Measurements from ENCODE around the gene KCNA4.

Gene KCNA4

DNA sequence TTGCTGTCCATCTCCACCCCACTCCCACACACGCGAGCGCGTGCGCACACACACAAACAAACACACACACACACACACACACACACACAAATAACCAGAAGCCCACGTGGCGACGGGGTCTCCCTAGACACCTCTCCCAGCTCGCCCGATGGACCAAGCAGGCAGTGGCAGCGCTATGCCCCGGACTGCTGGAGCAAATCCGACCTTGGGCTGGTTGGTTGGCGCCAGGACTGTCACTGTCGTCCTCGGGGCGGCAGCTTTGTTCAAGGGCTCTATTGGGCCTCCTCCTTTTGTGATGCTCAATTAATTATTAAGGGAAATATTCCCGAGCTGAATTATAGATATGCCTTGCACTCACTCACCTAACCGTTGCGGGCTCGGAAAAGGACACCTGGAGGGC, 1.7 kb upstream of the KCNA4 start:
- peaks cover 51% of the 10 kb centered on the region for H3K27me3 ChIP-seq (ENCODE audit: insufficient read depth, low read length)

GRCh38 chr11:30017445-30017895, 640 bp upstream of the KCNA4 start:
- no peaks in the 10 kb centered on the region for H3K9me3 ChIP-seq (ENCODE audit: low read length)
- no peaks in the 10 kb centered on the region for H3K4me1 ChIP-seq (ENCODE audit: insufficient read depth, low read length)
- no peaks in the 10 kb centered on the region for H3K36me3 ChIP-seq (ENCODE audit: insufficient read depth, low read length)
- peaks cover 56% of the 10 kb centered on the region for H3K27me3 ChIP-seq (ENCODE audit: insufficient read depth, low read length)
- H2AFZ ChIP-seq (ENCODE audit: low read depth, low read length): no peak overlapping the region
- H3K4me3 ChIP-seq (ENCODE audit: low read length): no peak overlapping the region

More for the DNA sequence above, 1.7 kb upstream of the KCNA4 start:
- Histone ChIP-seq H3K9me3 (ENCODE audit: low read length) (no peaks in the 10 kb centered on the region), H3K4me1 (ENCODE audit: insufficient read depth, low read length) (no peaks in the 10 kb centered on the region), H3K4me3 (ENCODE audit: low read length) (no peak overlapping the region), H2AFZ (ENCODE audit: low read depth, low read length) (no peak overlapping the region), H3K36me3 (ENCODE audit: insufficient read depth, low read length) (no peaks in the 10 kb centered on the region)

DNA sequence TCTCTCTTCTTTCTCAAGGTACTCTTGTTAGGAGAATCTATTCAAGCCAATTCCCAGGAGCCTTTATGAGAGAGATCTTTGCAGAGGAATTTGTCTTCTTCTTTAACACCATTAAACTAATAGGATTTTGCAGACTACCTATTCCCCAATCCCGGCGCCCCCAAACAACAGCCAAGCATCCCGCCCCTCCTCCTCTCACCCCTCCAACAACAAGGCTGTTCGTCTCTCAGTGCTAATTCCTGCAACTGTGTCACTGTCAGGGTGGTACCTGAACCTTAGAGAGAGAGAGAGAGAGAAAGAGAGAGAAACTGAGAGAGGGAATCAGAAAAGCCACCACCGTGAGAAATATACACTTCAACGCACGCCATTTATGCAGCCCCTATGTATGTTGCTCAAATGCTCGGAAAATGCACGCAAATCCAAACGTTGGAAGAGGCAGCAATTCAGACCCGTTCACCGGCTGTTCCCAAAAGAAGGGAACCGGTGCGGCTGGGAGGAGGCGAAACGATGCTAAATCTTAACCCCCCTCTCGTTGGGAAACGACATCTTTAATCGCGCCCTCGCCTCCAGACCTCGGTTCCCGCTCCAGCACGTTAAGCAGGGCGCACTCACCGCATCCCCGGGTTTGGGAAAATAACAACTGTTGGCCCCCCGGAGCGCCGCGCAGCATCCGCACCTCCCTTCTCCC, 961 bp downstream of the KCNA4 start:
- H3K9me3 ChIP-seq (ENCODE audit: low read length): no peaks in the 10 kb centered on the region
- peaks cover 59% of the 10 kb centered on the region for H3K27me3 ChIP-seq (ENCODE audit: insufficient read depth, low read length)
- H2AFZ ChIP-seq (ENCODE audit: low read depth, low read length): no peak overlapping the region
- H3K4me1 ChIP-seq (ENCODE audit: insufficient read depth, low read length): no peaks in the 10 kb centered on the region
- H3K36me3 ChIP-seq (ENCODE audit: insufficient read depth, low read length): no peaks in the 10 kb centered on the region
- H3K4me3 ChIP-seq (ENCODE audit: low read length): no peak overlapping the region

- Histone ChIP-seq H3K27me3 (ENCODE audit: insufficient read depth, low read length) (peaks cover 40% of the 10 kb centered on the region), H3K9me3 (ENCODE audit: low read length) (no peaks in the 10 kb centered on the region), H3K4me1 (ENCODE audit: insufficient read depth, low read length) (no peaks in the 10 kb centered on the region)
Observed at GRCh38 chr11:30012346-30012745, 4.5 kb downstream of the KCNA4 start.

DNA sequence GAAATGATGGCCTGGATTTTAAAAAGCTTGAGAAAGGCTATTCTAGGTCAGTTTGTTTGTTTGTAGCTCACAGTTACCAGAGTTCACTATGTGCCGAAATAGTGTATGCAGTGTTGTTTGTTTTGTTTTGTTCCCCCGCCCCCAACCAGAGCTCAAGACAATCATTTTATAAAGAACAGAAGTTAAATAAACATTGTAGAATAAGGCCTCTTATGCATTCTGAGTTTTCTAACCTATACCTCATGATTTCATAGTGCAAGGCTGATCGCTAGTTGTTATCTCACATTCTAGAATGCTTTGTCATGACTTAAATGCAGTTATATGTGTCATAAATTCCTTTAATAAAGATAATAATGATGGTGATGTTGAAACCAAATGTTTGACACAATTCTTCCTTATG, 7.8 kb downstream of the KCNA4 start:
- Histone ChIP-seq H2AFZ (ENCODE audit: low read depth, low read length) (no peak overlapping the region), H3K4me3 (ENCODE audit: low read length) (no peak overlapping the region), H3K9me3 (ENCODE audit: low read length) (no peaks in the 10 kb centered on the region), H3K27me3 (ENCODE audit: insufficient read depth, low read length) (peaks cover 9% of the 10 kb centered on the region), H3K4me1 (ENCODE audit: insufficient read depth, low read length) (no peaks in the 10 kb centered on the region), H3K36me3 (ENCODE audit: insufficient read depth, low read length) (no peaks in the 10 kb centered on the region)

More at GRCh38 chr11:30012346-30012745, 4.5 kb downstream of the KCNA4 start:
- Histone ChIP-seq H2AFZ (ENCODE audit: low read depth, low read length) (no peak overlapping the region), H3K36me3 (ENCODE audit: insufficient read depth, low read length) (no peaks in the 10 kb centered on the region), H3K4me3 (ENCODE audit: low read length) (no peak overlapping the region)

DNA sequence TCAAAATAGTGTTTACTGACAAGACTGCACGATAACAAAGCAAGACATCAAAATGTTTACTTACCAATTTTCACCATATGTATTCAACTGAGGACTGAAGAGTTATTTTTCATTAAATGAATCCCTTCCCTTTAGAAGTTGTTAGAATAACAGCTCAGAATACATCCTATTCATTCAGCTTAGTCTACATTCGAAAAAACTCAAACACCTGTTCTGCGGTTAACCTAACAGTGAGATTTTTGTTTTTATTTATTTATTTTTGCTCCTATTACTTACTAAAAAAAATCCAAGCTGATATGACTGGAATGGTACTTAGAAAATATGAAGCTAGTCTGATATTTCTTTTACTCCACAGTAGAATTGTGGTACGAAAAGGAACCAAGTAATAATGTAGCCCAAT, 10.0 kb downstream of the KCNA4 start:
- Histone ChIP-seq H3K4me1 (ENCODE audit: insufficient read depth, low read length) (no peaks in the 10 kb centered on the region), H3K36me3 (ENCODE audit: insufficient read depth, low read length) (no peaks in the 10 kb centered on the region), H3K27me3 (ENCODE audit: insufficient read depth, low read length) (no peaks in the 10 kb centered on the region), H2AFZ (ENCODE audit: low read depth, low read length) (no peak overlapping the region), H3K9me3 (ENCODE audit: low read length) (no peaks in the 10 kb centered on the region), H3K4me3 (ENCODE audit: low read length) (no peak overlapping the region)

- Histone ChIP-seq H3K9me3 (ENCODE audit: low read length) (no peaks in the 10 kb centered on the region), H3K27me3 (ENCODE audit: insufficient read depth, low read length) (no peaks in the 10 kb centered on the region), H2AFZ (ENCODE audit: low read depth, low read length) (no peak overlapping the region), H3K4me3 (ENCODE audit: low read length) (no peak overlapping the region), H3K4me1 (ENCODE audit: insufficient read depth, low read length) (no peaks in the 10 kb centered on the region), H3K36me3 (ENCODE audit: insufficient read depth, low read length) (no peaks in the 10 kb centered on the region)
Observed at GRCh38 chr11:30002157-30002785, 14.6 kb downstream of the KCNA4 start.

- Histone ChIP-seq H3K27me3 (ENCODE audit: insufficient read depth, low read length) (no peaks in the 10 kb centered on the region), H3K9me3 (ENCODE audit: low read length) (no peaks in the 10 kb centered on the region), H3K4me1 (ENCODE audit: insufficient read depth, low read length) (no peaks in the 10 kb centered on the region), H2AFZ (ENCODE audit: low read depth, low read length) (no peak overlapping the region), H3K36me3 (ENCODE audit: insufficient read depth, low read length) (no peaks in the 10 kb centered on the region), H3K4me3 (ENCODE audit: low read length) (no peak overlapping the region)
Observed at GRCh38 chr11:30000986-30001750, 15.7 kb downstream of the KCNA4 start.

GRCh38 chr11:29996016-29996415, 20.8 kb downstream of the KCNA4 start:
- no peaks in the 10 kb centered on the region for H3K9me3 ChIP-seq (ENCODE audit: low read length)
- H3K4me1 ChIP-seq (ENCODE audit: insufficient read depth, low read length): no peaks in the 10 kb centered on the region
- no peaks in the 10 kb centered on the region for H3K36me3 ChIP-seq (ENCODE audit: insufficient read depth, low read length)
- H3K4me3 ChIP-seq (ENCODE audit: low read length): no peak overlapping the region
- no peak overlapping the region for H2AFZ ChIP-seq (ENCODE audit: low read depth, low read length)
- no peaks in the 10 kb centered on the region for H3K27me3 ChIP-seq (ENCODE audit: insufficient read depth, low read length)

GRCh38 chr11:29989174-29989970, 27.5 kb downstream of the KCNA4 start:
- Histone ChIP-seq H3K4me3 (ENCODE audit: low read length) (no peak overlapping the region), H3K9me3 (ENCODE audit: low read length) (no peaks in the 10 kb centered on the region), H2AFZ (ENCODE audit: low read depth, low read length) (no peak overlapping the region), H3K27me3 (ENCODE audit: insufficient read depth, low read length) (no peaks in the 10 kb centered on the region), H3K36me3 (ENCODE audit: insufficient read depth, low read length) (no peaks in the 10 kb centered on the region), H3K4me1 (ENCODE audit: insufficient read depth, low read length) (no peaks in the 10 kb centered on the region)

DNA sequence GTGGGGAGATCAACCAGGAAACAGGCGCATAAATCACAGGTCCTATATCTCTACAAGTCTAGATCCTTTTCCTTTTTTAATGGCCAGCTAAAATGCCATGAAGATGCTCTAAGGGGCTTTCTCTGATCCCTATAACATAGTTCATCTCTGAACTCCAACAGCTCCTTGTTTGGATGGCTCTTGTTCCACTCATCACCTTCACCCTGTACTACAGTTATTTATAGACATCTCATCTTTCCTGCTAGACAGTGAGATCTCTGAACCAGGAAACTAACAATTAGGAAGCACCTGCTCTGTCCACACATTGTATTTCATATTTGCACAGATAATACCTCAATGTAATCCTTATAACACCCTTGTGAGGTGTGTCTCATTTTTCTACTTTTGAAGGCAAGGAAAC, 31.6 kb downstream of the KCNA4 start:
- Histone ChIP-seq H3K4me3 (ENCODE audit: low read length) (no peak overlapping the region), H3K36me3 (ENCODE audit: insufficient read depth, low read length) (no peaks in the 10 kb centered on the region), H3K9me3 (ENCODE audit: low read length) (no peaks in the 10 kb centered on the region), H3K27me3 (ENCODE audit: insufficient read depth, low read length) (no peaks in the 10 kb centered on the region), H3K4me1 (ENCODE audit: insufficient read depth, low read length) (no peaks in the 10 kb centered on the region), H2AFZ (ENCODE audit: low read depth, low read length) (no peak overlapping the region)

- Histone ChIP-seq H3K4me3 (ENCODE audit: low read length) (no peak overlapping the region), H3K36me3 (ENCODE audit: insufficient read depth, low read length) (no peaks in the 10 kb centered on the region), H3K4me1 (ENCODE audit: insufficient read depth, low read length) (no peaks in the 10 kb centered on the region), H3K9me3 (ENCODE audit: low read length) (no peaks in the 10 kb centered on the region), H3K27me3 (ENCODE audit: insufficient read depth, low read length) (no peaks in the 10 kb centered on the region), H2AFZ (ENCODE audit: low read depth, low read length) (no peak overlapping the region)
Observed at GRCh38 chr11:29984544-29984943, 32.3 kb downstream of the KCNA4 start.

DNA sequence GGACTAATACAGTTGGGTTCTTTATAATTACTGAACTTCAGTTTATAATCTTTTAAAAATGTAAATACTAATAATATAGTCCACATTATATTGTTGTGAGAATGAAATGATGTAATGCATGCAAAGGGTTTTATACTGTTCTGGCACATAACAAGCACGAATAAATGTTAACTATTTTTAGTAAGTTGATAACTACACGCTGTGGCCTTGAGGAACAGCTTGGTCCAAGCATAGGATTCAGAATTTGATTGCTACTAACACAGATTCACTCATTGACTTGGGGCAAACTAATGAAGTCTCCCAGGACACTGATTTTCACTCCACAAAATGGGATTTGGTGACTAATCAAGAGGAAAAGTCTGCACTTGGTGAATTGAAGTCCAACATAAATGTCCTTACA, 38.3 kb downstream of the KCNA4 start:
- H3K4me3 ChIP-seq (ENCODE audit: low read length): no peak overlapping the region
- H3K27me3 ChIP-seq (ENCODE audit: insufficient read depth, low read length): no peaks in the 10 kb centered on the region
- H3K9me3 ChIP-seq (ENCODE audit: low read length): no peaks in the 10 kb centered on the region
- H3K4me1 ChIP-seq (ENCODE audit: insufficient read depth, low read length): no peaks in the 10 kb centered on the region
- H3K36me3 ChIP-seq (ENCODE audit: insufficient read depth, low read length): no peaks in the 10 kb centered on the region
- H2AFZ ChIP-seq (ENCODE audit: low read depth, low read length): no peak overlapping the region
